GM12892 (cell line): Measurements from ENCODE around the gene SATB2.

Experiments
- POLR2A ChIP-seq: IDR thresholded peaks from 2 replicates; pipeline ENCODE4 v1.6.1; 2011; ENCODE audit warnings: low read depth, low read length, control low read depth
- POLR2AphosphoS5 ChIP-seq: IDR thresholded peaks from 2 replicates; pipeline ENCODE4 v1.6.1; 2011; ENCODE audit warnings: low read depth, low read length, control low read depth
- TAF1 ChIP-seq: IDR thresholded peaks from 2 replicates; pipeline ENCODE4 v1.6.1; 2011; ENCODE audit warnings: low read depth, mild to moderate bottlenecking, control low read depth, low read length, borderline replicate concordance

DNA sequence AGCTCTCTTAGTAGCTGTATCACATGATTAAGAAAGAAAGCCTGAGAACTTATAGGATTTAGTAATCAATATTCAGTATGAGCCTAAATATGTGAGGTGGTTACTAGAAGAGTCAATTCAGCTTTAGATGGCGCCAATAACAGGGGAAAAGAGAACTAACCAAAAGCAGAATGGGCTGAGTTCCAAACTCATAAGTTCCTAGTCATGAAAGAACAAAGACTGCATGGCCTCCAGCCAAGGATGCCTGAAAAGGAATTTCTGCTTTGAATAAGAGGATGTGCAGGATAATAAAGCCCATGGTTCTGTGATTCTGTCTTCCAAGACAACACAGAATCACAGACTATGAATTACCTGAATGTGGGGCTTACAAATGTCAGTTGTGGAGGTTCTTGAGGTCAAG is 196.5 kb downstream of the SATB2 start:
- TF ChIP-seq POLR2A, result no peak
- no peak for TF ChIP-seq TAF1
- no peak for TF ChIP-seq POLR2AphosphoS5
